Measurements from ENCODE around the gene DAPK3.
"Not testable (repeated sequence)": the region's sequence is repeated elsewhere in the genome, so short reads cannot be mapped to it uniquely, and the experiment has no call there.

DAPK3 gene

GRCh38 chr19:3977242-3978143 is 6.6 kb upstream of the DAPK3 start:
- DNase-seq, result no peak

DNA sequence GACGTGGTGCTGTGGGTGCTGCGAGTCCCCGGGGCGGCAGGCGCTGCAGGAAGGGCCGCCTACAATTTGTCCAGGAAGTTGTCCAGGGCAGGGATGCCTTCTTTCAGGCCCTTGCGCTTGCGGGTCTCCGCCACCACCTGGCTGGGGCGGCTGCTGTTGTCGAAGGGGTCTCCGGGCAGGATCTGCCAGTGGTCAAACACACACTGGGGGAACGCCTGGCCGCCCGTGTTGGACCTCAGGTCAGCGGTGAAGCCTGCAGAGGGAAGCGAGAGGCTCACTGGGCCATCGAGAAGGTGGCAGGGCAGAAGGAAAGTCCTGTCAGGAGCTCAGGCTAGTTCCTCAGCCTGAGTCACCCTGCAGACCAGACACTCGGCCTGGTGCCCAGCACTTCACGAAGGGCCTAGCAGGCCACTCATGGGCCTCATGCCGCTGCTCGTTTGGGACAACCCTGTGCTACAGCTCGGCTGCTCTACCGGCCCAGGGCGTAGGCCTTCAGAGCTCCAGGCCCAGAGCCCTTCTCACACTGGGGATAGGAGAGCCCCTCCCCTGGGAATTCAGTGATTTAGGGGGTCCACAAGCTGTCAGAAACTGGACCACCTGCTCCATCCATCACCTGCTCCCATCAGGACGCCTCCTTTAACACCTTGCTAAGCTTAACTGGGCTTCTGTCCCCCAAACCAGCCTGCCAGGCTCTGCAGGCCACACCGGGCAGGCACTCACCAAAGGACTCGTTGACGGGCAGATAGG is 5.8 kb upstream of the DAPK3 start:
- DNase-seq, result no peak

GRCh38 chr19:3975637-3976087 is 4.8 kb upstream of the DAPK3 start:
- DNase-seq, result no peak

DNA sequence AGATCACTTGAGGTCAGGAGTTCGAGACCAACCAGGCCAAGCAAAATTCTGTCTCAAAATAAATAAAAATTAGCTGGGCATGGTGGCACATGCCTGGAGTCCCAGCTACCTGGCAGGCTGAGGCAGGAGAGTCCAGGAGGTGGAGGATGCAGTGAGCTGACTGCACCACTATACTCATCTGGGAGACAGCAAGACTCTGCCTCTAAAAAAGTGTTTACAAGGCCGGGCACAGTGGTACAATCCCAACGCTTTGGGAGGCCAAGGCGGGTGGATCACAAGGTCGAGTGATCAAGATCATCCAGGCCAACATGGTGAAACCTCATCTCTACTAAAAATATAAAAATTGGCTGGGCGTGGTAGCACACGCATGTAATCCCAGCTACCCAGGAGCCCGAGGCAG is 4.2 kb upstream of the DAPK3 start:
- DNase-seq, result no peak

GRCh38 chr19:3970313-3970807 is 539 bp downstream of the DAPK3 start:
- no peak for DNase-seq

GRCh38 chr19:3969435-3970312 is 1.2 kb downstream of the DAPK3 start:
- DNase-seq, result no peak

- no peak for DNase-seq
These were observed 2.1 kb downstream of the DAPK3 start for GRCh38 chr19:3968556-3969434.

- not testable (repeated sequence) for DNase-seq
These were observed 2.9 kb downstream of the DAPK3 start for GRCh38 chr19:3967983-3968382.

DNA sequence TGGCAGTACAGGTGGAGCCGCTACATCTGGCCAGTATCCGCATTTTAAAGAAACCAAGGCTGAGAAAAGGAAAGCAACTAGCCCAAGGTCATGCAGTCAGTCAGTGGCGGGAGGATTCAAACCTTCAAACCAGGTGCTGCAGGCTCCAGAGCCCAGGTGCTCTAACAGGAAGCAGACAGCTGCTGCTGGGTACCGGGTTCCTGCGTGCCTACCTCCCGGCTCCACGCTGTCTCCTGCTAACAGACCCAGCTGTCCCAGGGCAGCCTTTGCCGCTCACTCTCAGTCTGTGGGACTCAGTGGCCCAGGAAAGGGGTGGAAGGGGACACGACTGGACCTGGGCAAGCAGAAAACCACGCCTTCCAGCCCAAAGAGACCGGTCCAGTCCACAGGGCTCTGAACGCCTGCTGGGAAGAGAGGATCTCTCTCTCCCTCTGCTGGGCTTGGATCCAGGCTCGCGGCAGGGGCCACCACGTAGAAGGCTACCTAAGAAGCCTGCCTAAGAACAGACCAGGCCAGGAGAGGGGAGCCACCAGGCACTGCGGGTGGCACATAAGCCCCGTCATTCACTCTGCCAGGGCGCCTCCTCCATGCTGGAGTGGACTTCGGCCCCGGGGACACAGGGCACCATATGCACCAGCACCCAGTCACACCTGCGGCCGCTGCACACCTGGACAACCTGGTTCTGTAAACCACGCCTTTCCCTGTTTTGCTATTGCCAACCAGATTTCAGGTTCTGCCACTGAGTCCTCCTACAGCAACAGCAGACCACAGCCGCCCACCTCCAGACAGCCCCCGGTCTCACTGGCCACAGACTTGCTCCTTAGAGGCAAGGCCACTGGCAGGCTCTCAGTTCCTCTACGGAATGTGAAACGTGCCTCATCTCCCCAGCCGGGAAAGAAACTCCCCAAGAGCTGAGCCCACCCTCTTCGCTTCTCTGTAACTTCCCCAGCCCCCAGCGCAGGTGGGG is 4.6 kb downstream of the DAPK3 start:
- no peak for DNase-seq

GRCh38 chr19:3964256-3965194 is 6.4 kb downstream of the DAPK3 start:
- DNase-seq, result no peak

DNA sequence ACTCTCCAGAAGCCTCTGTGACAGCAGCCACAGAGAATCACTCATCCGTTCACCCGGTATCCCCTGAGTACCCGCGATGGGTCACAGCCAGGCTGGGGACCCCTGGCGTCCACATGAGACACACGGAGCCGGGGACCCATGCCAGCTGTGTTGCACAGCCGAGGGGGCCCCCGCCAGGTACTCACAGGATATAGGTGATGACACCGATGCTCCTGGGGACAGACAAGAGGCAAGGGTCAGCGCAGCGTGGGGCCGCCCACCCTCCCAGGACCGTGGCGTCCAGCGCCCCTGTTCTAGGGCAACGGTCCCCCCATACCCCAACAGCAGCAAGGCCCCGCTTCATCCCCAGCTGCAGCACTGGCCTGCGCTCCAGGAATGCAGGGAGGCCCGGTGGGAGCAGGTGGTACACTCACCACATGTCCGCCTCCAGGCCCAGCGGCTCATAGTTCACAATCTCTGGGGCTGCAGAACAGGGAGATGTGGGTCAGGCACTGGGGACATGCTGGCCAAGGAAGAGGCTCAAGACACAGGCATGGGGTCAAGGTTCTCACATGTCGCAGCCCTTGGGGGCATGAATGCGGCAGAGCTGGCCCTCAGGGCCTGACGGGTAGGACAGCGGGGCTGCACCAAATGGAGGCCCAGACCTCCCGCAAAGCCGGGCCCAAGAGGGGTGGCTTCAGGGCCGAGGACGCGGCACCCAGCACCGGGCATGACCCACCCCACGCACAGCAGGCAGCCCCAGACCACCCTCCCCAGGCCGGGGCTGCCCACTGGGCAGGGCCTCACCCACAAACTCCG is 7.2 kb downstream of the DAPK3 start:
- no peak for DNase-seq

DNA sequence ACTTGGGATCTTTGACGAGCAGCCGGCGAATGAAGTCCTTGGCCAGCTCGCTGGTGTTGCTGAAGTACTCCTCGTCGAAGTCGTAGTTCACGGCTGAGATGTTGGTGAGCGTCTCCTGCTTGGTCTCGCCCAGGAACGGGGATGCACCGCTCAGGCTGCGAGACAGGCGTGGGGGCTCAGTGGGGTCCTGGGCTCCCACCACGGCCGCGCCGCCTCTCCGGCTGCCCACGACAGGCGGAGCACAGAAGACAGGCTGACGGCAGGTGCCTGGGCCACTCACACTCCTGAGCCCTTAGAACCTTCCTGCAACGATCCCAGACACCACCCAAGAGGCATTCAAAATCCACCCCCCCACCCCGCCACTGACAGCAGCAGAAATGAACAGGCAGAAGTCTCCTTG is 9.9 kb downstream of the DAPK3 start:
- no peak for DNase-seq

DNA sequence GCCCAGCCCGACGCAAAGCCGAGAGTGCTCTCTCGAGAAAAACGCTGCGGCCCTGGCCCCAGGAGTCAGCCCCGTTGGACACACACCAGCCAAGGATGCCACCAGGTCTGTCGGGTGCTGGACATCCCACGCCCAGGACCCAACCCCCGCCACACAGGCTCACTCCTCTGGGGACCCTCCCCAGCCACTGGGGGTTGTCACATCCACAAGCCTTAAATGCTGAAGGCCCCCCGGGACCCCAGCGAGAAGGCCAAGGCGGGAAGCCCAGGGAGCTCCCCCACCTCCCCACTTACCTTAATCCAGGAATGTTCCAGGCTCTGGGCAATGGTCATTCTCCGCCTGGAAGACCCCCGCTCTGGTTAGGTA is 11.2 kb downstream of the DAPK3 start:
- no peak for DNase-seq

GRCh38 chr19:3958836-3959765 is 11.8 kb downstream of the DAPK3 start:
- DNase-seq, result no peak

DNA sequence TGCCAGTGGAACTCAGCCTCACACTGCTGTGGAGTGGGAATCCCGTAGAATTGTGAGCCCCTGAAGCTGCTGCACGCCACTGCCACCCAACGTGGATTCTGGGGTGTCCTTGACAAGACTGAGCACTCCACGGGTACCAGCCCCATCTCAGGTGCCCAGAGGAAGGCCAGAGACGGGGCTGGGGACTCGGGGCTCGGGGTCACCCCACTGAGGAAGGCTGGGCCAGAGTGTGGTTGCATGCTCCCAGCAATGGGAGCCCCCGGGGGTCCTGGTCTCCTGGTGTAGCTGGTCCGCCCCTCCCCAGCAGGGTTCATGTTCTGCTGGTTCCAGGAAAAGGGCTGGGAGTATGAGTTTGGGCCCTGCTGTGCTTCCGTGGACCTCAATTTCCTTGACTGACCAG is 15.2 kb downstream of the DAPK3 start:
- no peak for DNase-seq

- DNase-seq, result not testable (repeated sequence)
These were observed 15.6 kb downstream of the DAPK3 start for GRCh38 chr19:3955276-3955675.

DNA sequence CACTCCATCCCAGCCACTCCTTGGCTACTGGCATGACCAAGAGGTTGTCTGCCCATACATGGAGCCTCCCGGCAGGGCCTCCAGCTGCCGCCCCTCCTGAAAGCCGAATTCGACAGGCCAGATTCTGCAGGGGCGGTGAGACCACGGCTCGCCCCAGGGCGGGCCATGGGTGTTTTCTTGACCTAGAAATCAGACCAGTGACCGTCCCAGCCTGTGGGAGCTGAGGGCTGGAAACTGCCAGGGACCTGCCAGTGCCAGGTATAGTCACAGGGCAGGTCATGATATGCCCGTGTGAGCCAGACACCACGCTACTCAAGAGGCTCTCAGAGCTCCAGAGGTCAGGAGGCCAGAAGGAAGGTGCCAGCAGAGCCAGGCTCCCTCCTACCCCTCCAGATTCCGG is 16.8 kb downstream of the DAPK3 start:
- no peak for DNase-seq

All from SIG-M5 (cell line).